Kidney epithelial cell (primary cell): ENCODE measurements around the gene SCAMP1. TPM values are rescaled to one million over a fixed set of nuclear protein-coding genes. Genes with fewer than 3 reads are reported as not detected.

ENCODE experiments used
- DNase-seq: peaks from one replicate; pipeline ENCODE4 v3.0.0-alpha.2; 2010; ENCODE audit warnings: low read depth
- H3K27me3 ChIP-seq: 2 replicates; pipeline ENCODE4 v1.6.0; 2011; ENCODE audit warnings: low read length; ENCODE audit not compliant: control insufficient read depth, insufficient read depth
- H3K36me3 ChIP-seq: 2 replicates; pipeline ENCODE4 v1.5.1; 2011; ENCODE audit warnings: low read length; ENCODE audit not compliant: control insufficient read depth, insufficient read depth
- H3K4me3 ChIP-seq: 2 replicates; pipeline ENCODE4 v1.5.1; 2011; ENCODE audit warnings: low read depth, mild to moderate bottlenecking, control low read depth, low read length
- CTCF ChIP-seq: IDR thresholded peaks from 2 replicates; pipeline ENCODE4 v1.5.1; 2011; ENCODE audit warnings: mild to moderate bottlenecking, moderate library complexity, low read length, control low read depth, inconsistent platforms; ENCODE audit not compliant: insufficient read depth, poor library complexity, severe bottlenecking
- total RNA-seq: library from RNA; depleted of rRNA; stranded (reverse); fragments of >200 nt; gene quantifications from 2 replicates; pipeline ENCODE4 v1.2.3, GENCODE V29; 2015

The SCAMP1 gene
- total RNA-seq, 1 donor from 2014 or later: 43.0 TPM

- no peak for TF ChIP-seq CTCF
- no peak for DNase-seq
- Histone ChIP-seq H3K27me3 (no peaks in the 10 kb centered on the region), H3K4me3 (no peak overlapping the region), H3K36me3 (no peaks in the 10 kb centered on the region)
These were observed 111.5 kb downstream of the SCAMP1 start for GRCh38 chr5:78471896-78472295.

- no peak for DNase-seq
- H3K36me3 ChIP-seq: no peaks in the 10 kb centered on the region
- peak; percentile 17 for TF ChIP-seq CTCF
- H3K27me3 ChIP-seq: no peaks in the 10 kb centered on the region
- no peak overlapping the region for H3K4me3 ChIP-seq
These were observed 112.2 kb downstream of the SCAMP1 start for GRCh38 chr5:78472469-78473106.

GRCh38 chr5:78473751-78474150, 113.3 kb downstream of the SCAMP1 start:
- Histone ChIP-seq H3K27me3 (no peaks in the 10 kb centered on the region), H3K36me3 (no peaks in the 10 kb centered on the region), H3K4me3 (no peak overlapping the region)
- no peak for TF ChIP-seq CTCF
- no peak for DNase-seq

- TF ChIP-seq CTCF: no peak
- Histone ChIP-seq H3K27me3 (no peaks in the 10 kb centered on the region), H3K4me3 (no peak overlapping the region), H3K36me3 (no peaks in the 10 kb centered on the region)
- no peak for DNase-seq
These were observed 115.0 kb downstream of the SCAMP1 start for GRCh38 chr5:78475370-78475769.

GRCh38 chr5:78476795-78477194, 116.4 kb downstream of the SCAMP1 start:
- DNase-seq: no peak
- H3K4me3 ChIP-seq: no peak overlapping the region
- H3K27me3 ChIP-seq: no peaks in the 10 kb centered on the region
- H3K36me3 ChIP-seq: no peaks in the 10 kb centered on the region
- TF ChIP-seq CTCF: no peak

GRCh38 chr5:78482948-78483347, 122.5 kb downstream of the SCAMP1 start:
- Histone ChIP-seq H3K27me3 (no peaks in the 10 kb centered on the region), H3K36me3 (no peaks in the 10 kb centered on the region), H3K4me3 (no peak overlapping the region)
- TF ChIP-seq CTCF: no peak
- DNase-seq: no peak
